Skeletal muscle tissue (tissue), 4 donors: ENCODE results near the gene RECK. TPM values are rescaled to one million over a fixed set of nuclear protein-coding genes. Genes with fewer than 3 reads are reported as not detected.

Source experiments
- H3K27ac ChIP-seq: one replicate; pipeline ENCODE4 v1.7.0; 2013; ENCODE audit warnings: mild to moderate bottlenecking, low read depth, low read length, inconsistent platforms
- H3K27me3 ChIP-seq, 3 donors: one replicate each; pipeline ENCODE4 v1.7.0; 2013; ENCODE audit warnings: low read length in 3 of 3; ENCODE audit not compliant: control insufficient read depth in 3 of 3, insufficient read depth in 3 of 3
- H3K36me3 ChIP-seq, 3 donors: one replicate each; pipeline ENCODE4 v1.7.0; 2013; ENCODE audit warnings: low read length in 3 of 3; ENCODE audit not compliant: control insufficient read depth in 3 of 3, insufficient read depth in 3 of 3
- H3K4me1 ChIP-seq, 3 donors: one replicate each; pipeline ENCODE4 v1.7.0; 2013; ENCODE audit warnings: low read length in 3 of 3, mild to moderate bottlenecking in 3 of 3; ENCODE audit not compliant: control insufficient read depth in 3 of 3, insufficient read depth in 3 of 3
- H3K4me3 ChIP-seq, 3 donors: one replicate each; pipeline ENCODE4 v1.7.0; 2013; ENCODE audit warnings: low read length in 3 of 3
- H3K9ac ChIP-seq, 3 donors: one replicate each; pipeline ENCODE4 v1.7.0; 2013; ENCODE audit warnings: low read length in 3 of 3, mild to moderate bottlenecking in 3 of 3, moderate library complexity in 2 of 3, low read depth in 1 of 3
- H3K9me3 ChIP-seq, 3 donors: one replicate each; pipeline ENCODE4 v1.7.0; 2013; ENCODE audit warnings: low read length in 3 of 3; ENCODE audit not compliant: control insufficient read depth in 3 of 3
- total RNA-seq: library from RNA; depleted of rRNA; stranded (reverse); fragments of >200 nt; gene quantifications from one replicate; pipeline ENCODE4 v1.2.3, GENCODE V29; 2014
- donor health status: Osteomylitis.

Gene RECK
- total RNA-seq, 1 donor from 2014 or later = 14.6 TPM

DNA sequence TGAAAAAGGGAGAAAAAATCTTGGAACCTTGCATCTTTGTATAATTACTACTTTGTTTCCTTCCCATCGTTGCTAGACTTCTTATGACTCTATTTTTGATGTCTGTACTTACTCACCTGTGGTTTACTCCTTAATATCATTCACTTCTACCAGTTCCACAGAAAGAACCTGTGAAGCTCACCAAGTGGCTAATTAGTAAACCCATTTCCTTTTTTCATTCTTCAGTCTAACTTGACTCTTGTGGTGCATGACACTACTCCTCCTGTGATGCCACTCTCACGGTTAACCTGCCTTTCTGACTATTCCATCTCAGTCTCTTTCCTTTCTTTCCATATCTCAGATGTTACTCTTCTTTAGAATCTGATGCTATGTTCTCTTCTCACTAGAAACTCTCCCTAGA is 14.6 kb downstream of the RECK start:
- H3K36me3 ChIP-seq = no peaks in the 10 kb centered on the region
- H3K27me3 ChIP-seq = no peaks in the 10 kb centered on the region
- H3K27ac ChIP-seq = no peak overlapping the region
- H3K9ac ChIP-seq = no peak overlapping the region
- no peaks in the 10 kb centered on the region for H3K9me3 ChIP-seq
- no peak overlapping the region for H3K4me3 ChIP-seq
- H3K4me1 ChIP-seq = no peaks in the 10 kb centered on the region

GRCh38 chr9:36053971-36054370 is 17.3 kb downstream of the RECK start:
- Histone ChIP-seq H3K4me3 (no peak overlapping the region), H3K27me3 (no peaks in the 10 kb centered on the region), H3K4me1 (no peaks in the 10 kb centered on the region), H3K27ac (no peak overlapping the region), H3K9ac (no peak overlapping the region), H3K9me3 (no peaks in the 10 kb centered on the region), H3K36me3 (no peaks in the 10 kb centered on the region)

DNA sequence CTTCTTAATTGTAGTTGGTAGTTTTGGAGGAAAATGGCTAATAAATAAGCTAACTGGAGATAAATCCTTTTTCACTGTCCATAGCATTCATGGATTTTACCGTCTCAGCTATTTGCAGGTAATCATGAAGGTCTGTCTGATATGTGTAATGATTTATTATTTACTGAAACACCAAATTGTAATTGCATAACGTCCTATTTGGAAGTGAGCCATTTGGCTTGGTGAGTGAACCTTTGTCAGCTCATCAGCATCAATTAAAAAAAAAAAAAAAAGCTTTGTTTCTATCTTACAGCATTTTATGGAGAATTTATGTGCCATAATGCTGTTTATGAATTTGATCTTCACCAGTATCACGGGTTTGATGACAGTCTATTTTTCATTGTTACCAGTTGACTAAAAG is 20.2 kb downstream of the RECK start:
- Histone ChIP-seq H3K9me3 (no peaks in the 10 kb centered on the region), H3K4me3 (no peak overlapping the region), H3K36me3 (no peaks in the 10 kb centered on the region), H3K27me3 (no peaks in the 10 kb centered on the region), H3K4me1 (no peaks in the 10 kb centered on the region), H3K9ac (no peak overlapping the region), H3K27ac (no peak overlapping the region)

- H3K9me3 ChIP-seq = no peaks in the 10 kb centered on the region
- no peaks in the 10 kb centered on the region for H3K4me1 ChIP-seq
- H3K27me3 ChIP-seq = no peaks in the 10 kb centered on the region
- no peak overlapping the region for H3K27ac ChIP-seq
- no peak overlapping the region for H3K9ac ChIP-seq
- peaks cover 0 to 4% (median 0%) of the 10 kb centered on the region in 3 donors for H3K36me3 ChIP-seq
- H3K4me3 ChIP-seq = no peak overlapping the region
Measured at GRCh38 chr9:36063804-36064447, 27.2 kb downstream of the RECK start.

DNA sequence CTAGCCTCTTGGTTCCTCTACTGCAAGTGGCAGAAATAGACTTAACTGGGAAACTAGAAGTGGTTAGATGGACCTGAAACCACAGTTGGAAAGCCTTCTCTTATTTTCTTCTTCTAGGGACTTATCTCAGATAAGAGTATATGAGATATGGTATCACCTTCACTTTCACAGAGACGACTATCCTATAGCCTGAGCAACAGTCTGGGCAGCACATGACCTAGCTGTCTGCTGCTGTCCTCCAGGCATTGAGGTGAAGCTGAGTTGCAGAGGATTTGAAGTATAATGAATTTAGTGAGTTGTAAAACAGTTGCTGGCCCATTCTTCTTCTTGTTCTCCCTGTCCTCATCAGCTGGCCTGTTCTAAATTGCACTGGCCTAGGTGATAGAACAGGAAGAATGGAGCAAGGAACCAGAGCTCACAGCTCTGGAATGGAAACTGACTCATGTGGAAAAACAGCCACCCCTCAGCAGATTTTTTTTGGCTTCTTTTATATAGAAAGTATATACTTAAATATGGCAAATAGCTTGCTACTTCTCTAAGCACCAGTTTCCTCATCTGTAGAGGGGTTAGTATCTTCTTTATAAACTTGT is 27.8 kb downstream of the RECK start:
- H3K9me3 ChIP-seq = no peaks in the 10 kb centered on the region
- peaks cover 0 to 4% (median 0%) of the 10 kb centered on the region in 3 donors for H3K36me3 ChIP-seq
- no peak overlapping the region for H3K4me3 ChIP-seq
- H3K27me3 ChIP-seq = no peaks in the 10 kb centered on the region
- no peaks in the 10 kb centered on the region for H3K4me1 ChIP-seq
- no peak overlapping the region for H3K27ac ChIP-seq
- no peak overlapping the region for H3K9ac ChIP-seq

DNA sequence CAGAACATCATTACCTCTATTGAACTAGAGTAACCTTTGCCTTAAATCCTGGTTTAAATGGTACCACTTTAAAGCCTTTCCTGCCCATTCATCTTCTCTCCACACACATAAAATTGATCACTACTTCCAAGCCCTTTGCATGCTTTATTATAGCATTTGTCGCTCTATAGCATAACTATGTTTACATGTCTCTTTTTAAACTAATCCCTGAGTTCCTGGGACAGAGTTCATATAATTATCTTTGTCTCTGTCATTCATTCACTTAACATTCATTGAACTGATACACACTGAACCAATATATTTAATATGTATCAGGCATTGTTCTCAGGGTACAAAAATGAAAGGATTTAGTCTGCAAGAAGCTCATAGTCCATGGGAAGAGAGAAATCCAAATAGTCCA is 37.3 kb downstream of the RECK start:
- Histone ChIP-seq H3K9me3 (no peaks in the 10 kb centered on the region), H3K36me3 (no peaks in the 10 kb centered on the region), H3K4me1 (peaks cover 7 to 9% (median 8%) of the 10 kb centered on the region in 3 donors), H3K9ac (no peak overlapping the region), H3K4me3 (no peak overlapping the region), H3K27ac (no peak overlapping the region), H3K27me3 (no peaks in the 10 kb centered on the region)

DNA sequence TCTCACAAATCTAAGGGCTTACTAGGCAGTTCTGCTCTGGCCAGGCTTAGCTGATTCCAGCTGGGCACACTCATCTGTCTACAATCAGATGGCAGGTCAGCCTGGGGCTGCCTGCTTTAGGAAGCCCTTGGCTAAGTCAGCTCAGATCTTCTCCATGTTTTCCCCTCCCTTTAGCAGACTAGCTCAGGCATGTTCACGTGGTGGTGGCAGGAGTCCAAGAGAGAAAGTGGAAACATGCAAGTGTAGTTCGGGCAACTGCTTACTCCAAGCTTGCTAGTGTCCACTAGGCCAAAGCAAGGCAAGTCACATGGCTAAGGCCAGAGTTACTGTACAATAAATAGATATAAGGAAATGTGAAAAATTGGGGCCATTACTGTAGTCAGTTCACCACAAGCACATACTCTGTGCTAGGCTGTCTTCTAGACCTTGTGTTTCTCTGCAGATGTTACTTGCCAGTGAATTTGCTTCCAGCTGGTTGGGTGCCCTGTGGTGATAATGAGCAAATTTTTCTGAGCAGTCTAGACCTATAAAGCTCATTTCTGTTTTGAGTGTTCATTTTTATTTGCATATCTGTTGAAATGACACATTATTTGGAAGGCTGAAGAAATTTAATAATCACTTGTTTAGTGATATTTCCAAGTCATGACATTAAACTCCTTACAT is 38.3 kb downstream of the RECK start:
- Histone ChIP-seq H3K27ac (peak overlapping the region; percentile 14), H3K4me1 (peaks cover 7 to 9% (median 8%) of the 10 kb centered on the region in 3 donors), H3K9ac (peak overlapping the region in 1 of 3 donors; percentile 18), H3K9me3 (no peaks in the 10 kb centered on the region), H3K36me3 (no peaks in the 10 kb centered on the region), H3K4me3 (no peak overlapping the region), H3K27me3 (no peaks in the 10 kb centered on the region)

GRCh38 chr9:36078051-36078450 is 41.3 kb downstream of the RECK start:
- H3K27me3 ChIP-seq = no peaks in the 10 kb centered on the region

GRCh38 chr9:36080519-36080918 is 43.8 kb downstream of the RECK start:
- H3K4me1 ChIP-seq = no peaks in the 10 kb centered on the region
- H3K9me3 ChIP-seq = no peaks in the 10 kb centered on the region
- H3K27ac ChIP-seq = no peak overlapping the region
- H3K4me3 ChIP-seq = no peak overlapping the region
- no peaks in the 10 kb centered on the region for H3K36me3 ChIP-seq
- no peak overlapping the region for H3K9ac ChIP-seq
- no peaks in the 10 kb centered on the region for H3K27me3 ChIP-seq

More at GRCh38 chr9:36078051-36078450, 41.3 kb downstream of the RECK start:
- Histone ChIP-seq H3K36me3 (no peaks in the 10 kb centered on the region), H3K9ac (no peak overlapping the region), H3K9me3 (no peaks in the 10 kb centered on the region), H3K4me3 (no peak overlapping the region), H3K4me1 (peaks cover 7 to 9% (median 8%) of the 10 kb centered on the region in 3 donors), H3K27ac (no peak overlapping the region)

GRCh38 chr9:36082931-36083330 is 46.2 kb downstream of the RECK start:
- H3K27ac ChIP-seq = no peak overlapping the region
- no peaks in the 10 kb centered on the region for H3K4me1 ChIP-seq
- no peaks in the 10 kb centered on the region for H3K27me3 ChIP-seq
- H3K4me3 ChIP-seq = no peak overlapping the region
- H3K9ac ChIP-seq = no peak overlapping the region
- H3K9me3 ChIP-seq = no peaks in the 10 kb centered on the region
- H3K36me3 ChIP-seq = no peaks in the 10 kb centered on the region
